Suppressor macrophage treated with lipopolysaccharide for 4 hours (primary cell): Measurements from ENCODE around the gene KAZN.
A peak's percentile ranks its signal among the peaks of the same experiment; 100 is the strongest.

Experiments used
- DNase-seq: peaks from one replicate; pipeline ENCODE4 v3.0.0-alpha.2; 2020

Gene KAZN

DNA sequence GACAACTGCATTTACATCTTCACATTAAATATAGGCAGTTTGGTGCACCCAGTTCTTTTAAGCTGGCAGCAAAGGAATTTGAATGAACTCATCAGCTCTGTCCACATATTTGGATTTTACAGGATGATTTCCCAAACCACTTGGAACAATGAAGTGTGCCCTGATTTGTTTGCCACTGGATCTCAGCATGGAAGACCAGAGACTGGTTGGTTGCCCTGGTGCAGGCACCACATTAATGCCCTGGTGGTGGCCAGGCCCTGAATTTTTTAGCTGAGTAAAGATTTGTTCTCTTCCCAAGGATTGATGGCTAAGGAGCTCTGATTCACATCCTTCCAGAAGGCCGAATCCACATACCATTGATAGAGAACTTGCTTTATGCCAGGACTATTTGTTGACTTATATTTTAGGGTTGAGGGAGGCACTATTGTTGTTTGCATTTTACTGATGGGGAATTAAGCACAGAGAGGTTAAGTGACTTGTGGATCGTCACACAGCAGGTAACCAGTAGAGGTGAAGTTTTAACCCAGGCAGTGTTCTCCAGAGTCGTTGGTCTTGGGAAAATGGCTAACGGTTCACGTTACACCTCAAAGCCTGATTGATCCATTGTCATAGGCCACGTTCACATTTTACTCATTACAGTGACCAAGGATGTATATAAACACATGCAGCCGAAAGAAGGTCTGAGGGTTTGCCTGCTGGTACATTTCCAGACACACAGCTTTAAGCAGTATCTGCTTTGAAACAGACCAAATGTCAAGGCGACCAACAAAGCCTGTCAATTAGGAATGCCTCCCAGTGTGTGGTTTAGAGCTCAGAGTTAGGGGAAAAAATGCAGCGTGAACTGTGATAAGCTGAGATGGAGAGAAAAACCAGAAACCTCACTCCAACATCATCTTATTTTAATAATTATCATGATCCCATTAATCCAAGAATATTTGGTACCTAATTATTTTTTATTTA, 50.7 kb downstream of the KAZN start:
- DNase-seq, result no peak

DNA sequence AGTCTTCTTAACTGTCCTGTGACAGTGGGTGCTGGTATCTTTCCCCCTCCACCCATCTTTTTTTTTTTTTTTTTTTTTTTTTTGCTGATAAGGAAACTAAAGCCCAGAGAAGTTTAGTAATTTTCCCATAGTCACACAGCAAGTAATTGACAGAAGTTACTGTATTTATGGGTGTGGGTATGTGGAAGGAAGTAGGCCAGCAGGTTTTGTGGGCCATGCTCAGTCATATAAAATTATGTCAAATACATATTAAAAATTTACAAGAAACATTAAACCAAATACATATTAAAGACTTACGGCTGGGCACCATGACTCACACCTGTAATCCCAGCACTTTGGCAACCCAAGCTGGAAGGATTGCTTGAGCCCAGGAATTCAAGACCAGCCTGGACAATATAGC, 51.5 kb downstream of the KAZN start:
- no peak for DNase-seq

DNA sequence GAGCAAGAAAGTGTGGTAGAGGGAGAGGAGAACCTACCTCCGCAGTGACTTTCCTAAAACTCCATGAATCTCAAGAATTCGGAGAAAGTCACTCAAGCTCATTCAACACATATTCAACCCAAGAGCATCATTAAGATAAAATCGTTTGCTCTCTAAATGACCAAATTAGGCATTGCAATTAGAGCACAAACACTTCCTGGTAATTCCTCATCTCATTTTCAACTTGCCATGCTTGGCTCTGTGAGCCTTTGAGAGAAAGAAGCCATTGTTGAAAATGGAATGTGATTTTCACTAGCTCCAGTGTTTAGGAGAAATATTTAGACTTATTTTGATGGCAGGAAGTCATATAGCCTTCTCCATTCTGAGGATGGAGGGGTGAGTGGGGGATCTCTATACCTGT, 52.5 kb downstream of the KAZN start:
- DNase-seq, result no peak

DNA sequence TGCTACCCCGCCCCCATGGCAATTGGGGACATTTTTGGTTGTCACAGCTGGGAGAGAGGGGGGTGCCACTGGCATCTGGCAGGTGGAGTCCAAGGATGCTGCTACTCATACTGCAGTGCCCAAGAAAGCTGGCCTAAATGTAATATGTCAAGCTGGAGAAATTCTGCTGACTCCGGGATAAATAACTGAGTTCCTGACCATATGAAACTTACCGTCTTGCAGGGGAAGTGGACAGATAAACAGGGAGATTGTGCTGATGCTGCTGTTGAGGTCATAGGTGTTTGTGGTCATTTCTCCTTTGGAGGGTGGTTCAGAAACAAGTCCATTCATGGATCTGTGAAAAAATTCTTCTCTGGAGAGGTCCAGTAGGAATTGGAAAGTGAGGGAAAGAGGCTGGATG, 54.4 kb downstream of the KAZN start:
- DNase-seq, result no peak

DNA sequence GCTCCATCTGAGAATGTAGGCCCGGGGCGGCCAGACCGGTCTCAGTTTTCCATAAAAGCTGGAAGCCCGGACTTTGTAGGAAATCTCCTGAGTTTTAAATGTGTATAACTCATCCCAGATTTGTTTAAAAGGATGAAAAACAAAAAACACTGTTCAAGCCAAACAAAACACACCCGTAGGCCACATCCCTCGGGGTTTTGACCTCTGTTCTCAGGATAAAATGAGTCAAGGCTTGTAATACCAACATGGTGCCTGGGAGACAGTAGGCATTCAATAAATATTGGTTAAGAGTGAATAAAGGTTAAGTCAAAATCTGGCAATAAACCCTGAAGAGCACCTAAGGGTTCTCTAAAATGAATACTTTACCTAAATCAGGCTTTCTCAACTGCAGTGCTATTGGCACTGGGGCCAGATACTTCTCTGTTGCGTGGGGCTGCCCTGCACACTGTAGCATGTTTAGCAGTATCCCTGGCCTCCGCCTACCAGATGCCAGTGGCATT, 55.0 kb downstream of the KAZN start:
- no peak for DNase-seq

DNA sequence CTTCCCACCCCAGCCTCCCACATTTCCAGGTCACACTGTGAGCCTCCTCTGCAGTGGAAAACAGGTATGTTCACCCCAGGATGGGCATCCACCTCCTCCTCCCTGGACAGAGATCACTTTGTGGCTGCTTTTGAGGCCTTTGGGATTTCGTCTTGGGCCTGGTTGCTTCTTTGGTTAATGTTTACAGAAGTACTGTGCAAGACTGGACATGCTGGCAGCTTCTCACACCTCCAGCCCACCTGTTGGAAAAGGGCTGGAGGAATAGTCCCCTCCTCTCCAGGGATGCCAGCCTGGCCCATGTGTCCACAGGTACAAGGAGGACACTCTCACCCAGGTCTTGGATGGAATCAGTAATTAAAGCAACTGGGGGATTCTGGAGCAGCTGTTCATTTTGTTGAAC, 56.1 kb downstream of the KAZN start:
- DNase-seq, result no peak

DNA sequence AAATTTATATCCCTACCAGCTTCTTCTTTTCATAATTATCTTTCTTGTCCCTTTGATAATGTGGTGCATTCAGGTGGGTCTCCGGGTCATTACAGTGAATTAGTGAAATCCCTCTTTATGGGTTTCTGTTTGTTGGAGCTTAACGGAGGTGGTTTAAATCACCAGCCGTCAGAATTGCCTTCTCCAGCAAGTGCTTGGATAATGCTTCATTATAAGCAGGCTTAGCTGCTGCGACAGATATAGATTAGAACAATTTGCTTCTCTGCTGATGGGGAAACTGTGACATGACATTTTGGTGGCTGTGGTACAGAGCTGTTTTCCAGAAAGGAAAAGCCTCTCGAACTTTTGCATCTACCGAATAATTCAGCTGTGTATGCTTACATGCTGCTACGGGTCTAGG, 56.9 kb downstream of the KAZN start:
- DNase-seq, result no peak

DNA sequence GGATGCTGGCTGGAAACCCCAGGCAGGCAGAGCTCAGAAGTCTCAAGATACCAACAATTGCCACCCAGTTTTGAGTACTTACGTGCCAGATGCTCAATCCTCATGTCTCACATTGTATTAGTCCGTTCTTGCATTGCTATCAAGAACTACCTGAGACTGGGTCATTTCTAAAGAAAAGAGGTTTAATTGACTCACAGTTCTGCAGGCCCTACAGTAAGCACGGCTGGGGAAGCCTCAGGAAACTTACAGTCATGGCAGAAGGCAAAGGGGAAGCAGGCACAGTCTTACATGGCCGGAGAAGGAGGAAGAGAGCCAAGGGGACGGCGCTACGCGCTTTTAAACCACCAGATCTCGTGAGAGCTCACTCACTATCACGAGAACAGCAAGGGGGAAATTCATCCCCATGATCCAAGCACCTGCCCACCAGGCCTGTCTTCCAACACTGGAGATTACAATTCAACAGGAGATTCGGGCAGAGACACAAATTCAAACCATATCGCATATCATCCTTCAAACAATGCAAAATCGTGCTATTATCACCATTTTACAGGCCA, 58.0 kb downstream of the KAZN start:
- no peak for DNase-seq

DNA sequence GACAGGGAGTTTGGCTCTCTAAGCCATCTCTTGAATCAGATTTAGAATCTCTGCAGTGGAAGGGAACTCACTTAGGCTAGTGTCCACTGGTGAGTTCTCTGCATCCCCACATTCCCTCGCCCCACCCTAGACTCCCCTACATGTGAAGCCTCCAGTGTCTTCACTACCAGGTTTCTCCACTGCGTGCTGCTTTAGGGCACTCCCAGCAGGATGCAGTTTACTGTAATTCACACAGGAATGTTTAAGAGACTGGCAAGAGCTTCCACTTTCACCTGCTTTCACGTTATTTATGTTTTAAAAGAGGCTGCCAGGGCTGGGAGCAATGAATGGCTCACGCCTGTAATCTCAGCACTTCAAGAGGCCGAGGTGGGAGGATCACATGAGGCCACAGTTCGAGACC, 60.2 kb downstream of the KAZN start:
- DNase-seq, result no peak

DNA sequence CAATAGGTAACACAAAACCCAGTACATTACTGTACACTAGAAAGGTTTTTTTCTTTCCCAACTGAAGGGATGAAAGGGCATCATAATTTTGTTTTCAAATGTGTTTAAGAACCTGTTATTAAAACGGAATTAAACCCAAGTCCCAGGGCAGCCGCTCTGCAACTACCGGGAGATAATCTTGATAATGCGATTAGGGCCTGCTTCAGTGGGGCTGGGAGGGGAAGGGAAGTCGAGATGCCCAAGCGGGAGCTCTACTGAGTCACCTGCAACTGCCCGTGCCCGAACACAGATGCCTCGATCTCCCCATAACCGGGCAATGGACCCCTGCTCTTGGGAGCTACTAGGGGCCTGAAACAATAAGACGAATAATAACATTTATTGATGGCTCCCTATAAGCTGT, 61.4 kb downstream of the KAZN start:
- no peak for DNase-seq

DNA sequence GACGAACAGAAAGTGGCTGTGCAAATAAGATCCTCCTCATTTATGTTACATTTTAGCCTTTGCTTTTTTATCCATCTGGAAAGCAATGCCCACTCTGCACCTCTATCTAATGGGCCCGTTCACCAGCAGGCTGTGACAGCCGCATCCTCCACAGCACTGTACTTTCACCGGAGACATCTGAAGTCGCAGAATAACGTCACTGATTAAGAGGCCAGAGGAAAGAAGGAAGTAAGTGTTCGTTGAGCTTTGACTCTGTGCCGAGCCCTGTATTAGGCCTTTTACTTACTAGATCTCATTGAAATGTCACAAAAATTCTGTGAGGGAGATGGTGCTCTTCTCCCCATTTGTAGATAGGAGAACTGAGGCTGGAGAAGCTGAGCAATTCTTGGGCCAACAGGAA, 62.3 kb downstream of the KAZN start:
- peak; percentile 21 for DNase-seq

DNA sequence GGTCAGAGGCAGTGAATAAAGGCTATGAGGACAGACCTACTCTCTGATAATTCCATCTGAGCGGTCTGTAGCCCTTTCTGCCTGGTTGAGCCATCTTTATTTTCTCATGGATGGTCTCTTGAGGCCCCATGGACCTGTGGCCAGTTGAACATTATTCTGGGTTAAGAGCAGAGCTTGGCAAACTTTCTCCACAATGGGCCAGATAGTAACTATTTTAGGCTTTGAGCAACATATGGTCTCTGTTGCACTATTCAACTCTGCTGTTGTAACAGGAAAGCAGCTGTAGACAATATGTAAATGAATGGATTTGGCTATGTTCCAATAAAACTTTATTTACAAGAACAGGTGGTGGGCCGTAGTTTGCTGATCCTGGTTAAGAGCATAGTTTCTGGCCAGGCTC, 62.7 kb downstream of the KAZN start:
- no peak for DNase-seq

DNA sequence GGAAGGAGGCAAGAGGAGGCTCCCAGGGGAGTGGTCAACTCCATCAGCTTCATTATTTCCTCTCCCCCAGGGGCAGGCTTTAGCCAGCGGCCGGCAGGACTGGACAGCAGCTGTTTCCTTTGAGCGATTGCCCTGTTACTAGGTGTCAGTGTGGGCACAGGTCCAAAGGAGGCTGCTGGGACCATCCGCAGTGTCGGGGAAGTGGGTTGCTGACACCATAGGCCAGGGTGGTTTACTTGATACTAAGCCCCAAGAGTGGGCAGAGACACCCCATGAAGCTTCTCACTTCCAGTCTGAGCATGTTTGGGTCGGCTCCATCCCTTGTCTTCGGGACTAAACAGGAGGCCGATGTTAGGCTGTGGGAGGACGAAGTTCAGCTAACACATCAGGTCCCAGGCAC, 63.6 kb downstream of the KAZN start:
- DNase-seq, result no peak

DNA sequence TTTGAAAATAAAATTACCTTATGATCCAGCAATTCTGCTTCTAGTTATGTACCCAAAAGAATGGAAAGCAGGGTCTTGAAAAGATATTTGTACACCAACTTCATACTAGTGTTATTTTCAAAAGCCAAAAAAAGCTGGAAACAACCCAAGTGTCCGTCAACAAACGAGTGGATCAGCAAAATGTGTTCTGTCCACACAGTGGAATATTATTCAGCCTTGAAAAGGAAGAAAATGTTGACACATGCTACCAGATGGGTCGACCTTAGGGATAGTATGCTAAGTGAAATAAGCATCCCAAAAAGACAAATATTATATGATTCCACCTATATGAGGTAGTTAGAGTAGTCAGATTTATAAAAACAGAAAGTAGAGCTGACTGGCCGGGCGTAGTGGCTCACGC, 65.3 kb downstream of the KAZN start:
- DNase-seq, result no peak

DNA sequence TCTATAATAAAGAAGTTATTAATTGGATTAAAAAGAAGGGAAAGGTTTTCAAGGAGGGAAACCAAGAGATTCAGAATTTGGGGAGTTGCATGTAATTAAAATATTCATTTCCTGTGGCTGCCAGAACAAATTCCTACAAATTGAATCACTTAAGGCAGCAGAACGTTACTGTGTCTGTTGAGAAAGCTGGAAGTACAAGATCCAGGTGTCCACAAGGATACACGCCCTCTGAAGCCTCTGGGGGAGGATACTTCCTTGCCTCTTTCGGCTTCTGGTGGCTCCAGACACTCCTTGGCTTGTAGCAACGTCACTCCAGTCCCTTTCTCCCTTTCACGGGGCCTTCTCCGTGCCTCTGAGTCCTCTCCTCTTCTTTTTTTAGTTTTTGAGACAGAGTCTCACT, 67.9 kb downstream of the KAZN start:
- no peak for DNase-seq

DNA sequence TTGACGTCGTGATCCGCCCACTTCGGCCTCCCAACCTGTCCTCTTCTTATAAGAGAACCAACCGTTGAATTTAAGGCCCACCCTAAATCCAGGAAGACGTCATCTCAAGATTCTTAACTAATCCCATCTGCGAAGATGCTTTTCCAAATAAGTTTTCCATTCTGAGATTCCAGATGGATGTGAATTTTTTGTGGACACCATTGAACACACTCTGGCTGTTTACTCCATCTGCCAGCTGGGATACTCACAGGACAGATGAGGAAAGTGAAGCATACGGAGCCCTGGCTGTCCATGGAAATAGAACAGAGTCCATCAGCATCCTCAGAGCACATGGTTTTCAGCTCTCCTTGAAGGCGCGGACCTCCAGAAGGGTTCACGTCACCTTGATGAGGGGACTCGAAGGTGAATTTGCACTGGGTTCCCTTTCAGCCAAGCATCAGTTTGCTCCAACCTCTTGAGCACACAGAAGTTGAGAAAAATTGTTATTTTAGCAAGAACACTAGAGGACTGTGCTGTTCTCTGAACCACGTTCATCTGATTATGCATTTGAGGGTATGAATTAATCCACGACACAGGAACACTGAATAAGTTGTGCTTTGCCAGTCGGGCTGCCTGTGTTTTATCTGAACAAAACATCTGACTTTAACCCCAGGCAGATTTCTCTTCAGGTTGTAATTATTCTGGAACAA, 68.6 kb downstream of the KAZN start:
- DNase-seq, result no peak

DNA sequence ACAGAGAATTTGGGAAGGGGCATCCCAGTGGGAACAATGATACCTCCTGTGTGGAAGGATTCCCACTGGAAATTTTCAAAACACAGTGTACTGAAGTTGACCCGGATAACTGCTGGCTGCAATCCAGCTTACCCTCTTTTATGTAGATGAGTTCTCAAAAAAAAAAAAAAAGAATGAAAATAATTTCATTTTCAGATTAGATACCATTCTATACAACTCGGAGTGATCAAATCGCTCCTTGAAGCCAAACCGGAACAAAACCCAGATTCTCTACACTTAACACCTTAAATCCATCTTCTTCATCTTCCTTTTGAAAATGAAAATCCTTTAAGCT, 69.1 kb downstream of the KAZN start:
- DNase-seq, result no peak

DNA sequence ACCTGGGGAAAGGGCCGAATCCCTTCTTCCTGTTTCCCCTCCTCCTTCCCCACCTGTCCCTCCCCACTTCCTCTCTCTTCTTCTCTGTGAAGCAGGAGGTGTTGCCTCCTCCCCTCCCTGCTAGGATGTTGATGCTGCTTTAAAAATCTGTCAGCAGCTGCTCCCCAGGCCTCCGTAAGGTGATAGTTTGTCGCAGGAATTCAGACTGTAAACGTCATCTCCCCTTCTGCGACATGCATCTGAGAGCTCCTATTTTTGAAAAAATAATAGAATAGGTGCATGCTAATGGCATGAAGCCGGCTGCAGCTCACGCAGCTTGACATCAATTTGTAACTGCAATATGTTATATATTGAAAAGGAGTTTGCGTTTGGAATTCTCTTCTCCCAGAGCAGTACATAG, 70.1 kb downstream of the KAZN start:
- no peak for DNase-seq

DNA sequence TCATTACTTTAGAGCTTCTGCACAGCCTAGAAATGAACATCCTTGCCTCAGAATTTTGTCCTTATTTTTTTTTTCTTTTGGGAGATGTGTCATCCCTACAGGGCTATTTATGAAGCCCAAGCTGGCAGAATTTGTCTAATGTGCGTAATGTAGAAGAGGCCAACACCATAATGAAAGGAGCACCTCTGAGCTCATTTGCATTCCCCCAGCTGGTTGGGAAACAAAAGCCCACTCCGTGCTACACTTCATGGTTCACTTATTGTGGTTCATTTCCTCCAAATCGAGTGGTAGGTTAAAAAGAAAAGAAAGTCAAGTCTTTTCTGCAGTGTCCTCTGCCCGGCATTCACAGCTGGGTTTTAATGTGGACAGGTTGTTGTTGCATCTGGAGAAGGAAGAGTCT, 73.5 kb downstream of the KAZN start:
- no peak for DNase-seq

DNA sequence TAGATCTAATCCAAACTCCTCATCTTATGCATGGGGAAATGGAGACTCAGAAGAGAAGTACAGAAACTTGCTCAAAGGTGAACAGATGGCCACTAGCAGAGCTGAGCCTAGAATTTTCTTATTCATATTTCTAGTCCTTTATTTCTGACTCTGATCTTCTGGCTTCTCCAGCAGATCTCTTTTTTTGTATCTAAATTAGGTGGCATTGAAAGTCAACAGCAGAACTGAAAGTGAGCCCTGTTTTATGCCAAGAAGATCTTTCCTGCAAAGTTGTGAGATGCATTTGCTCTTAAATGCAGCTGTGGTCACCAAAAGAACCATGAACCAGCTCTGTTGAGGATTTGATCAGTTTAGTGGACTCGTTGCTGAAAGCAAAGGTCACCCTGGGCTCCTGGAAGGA, 75.5 kb downstream of the KAZN start:
- DNase-seq, result no peak

DNA sequence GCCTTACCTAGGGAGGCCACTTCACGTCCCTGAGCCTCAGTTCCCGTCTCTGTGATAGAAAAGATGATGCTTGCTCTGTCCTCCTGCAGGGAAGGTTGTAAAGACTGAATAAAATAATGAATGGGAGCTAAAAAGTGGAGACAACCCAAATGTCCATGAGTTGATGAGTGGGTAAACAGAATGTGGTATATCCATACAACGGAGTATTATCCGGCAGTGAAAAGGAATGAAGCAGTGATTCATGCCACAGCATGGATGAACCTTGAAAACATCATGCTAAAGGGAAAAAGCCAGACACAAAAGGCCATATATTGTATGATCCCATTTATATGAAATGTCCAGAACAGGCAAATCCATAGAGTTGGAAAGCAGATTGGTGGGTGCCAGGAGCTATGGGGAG, 77.9 kb downstream of the KAZN start:
- no peak for DNase-seq

DNA sequence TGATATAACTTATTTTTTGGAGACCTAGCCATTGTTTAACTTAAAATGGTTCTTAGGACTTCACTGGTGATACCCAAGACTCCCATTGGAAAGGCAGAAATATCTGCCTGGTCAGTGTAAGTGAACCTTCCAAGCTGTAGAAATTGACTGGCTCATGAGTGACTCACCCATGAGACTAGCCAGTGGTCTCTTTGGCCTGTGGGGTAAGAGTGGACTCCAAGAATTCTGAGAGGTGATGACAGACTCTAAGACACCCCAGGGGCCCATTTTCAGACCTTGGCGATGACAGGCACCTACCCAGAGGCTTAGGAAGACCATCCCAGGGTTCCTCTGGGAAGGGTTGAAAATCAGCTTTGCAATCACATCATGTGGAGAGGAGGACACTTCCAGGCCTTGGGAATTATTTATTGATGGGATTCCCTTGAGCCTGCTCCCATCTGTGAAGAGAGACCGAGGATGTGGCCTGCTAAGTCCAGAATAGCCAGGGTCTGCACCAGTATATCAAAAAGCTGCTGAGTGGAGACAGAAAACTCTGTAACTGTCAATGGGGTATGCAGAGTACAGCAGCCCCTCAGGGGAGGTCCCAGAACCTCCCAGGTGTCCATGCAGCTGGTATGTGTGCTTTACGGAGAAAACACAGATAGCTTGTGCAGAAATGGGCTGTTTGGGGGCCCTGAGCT, 78.9 kb downstream of the KAZN start:
- DNase-seq, result no peak

DNA sequence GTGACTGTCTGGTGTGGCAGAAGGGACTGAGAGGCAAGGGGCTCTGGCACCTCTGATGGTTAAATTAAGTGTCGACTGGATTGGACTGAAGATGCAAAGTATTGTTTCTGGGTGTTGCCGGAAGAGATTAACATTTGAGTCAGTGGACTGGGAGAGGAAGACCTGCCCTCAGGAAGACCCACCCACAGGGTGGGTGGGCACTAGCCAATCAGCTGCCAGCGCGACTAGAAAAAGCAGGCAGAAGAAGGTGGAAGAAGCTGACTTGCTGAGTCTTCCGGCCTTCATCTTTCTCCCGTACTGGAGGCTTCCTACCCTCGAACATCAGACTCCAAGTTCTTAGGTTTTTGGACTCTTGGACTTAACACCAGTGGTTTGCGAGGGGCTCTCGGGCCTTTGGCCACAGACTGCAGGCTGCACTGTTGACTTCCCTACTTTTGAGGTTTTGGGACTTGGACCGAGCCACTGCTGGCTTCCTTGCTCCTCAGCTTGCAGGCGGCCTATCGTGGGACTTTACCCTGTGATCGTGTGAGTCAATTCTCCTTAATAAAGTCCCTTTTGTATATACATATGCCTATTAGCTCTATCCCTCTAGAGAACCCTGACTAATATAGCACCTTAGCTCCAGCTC, 79.6 kb downstream of the KAZN start:
- DNase-seq, result no peak
